ENCODE data around the gene RCAN2. TPM values are rescaled to one million over a fixed set of nuclear protein-coding genes. Genes with fewer than 3 reads are reported as not detected.

The RCAN2 gene
- total and polyA plus RNA-seq, 2 experiments from 2014 or later, result 6.0 to 9.3 TPM

DNA sequence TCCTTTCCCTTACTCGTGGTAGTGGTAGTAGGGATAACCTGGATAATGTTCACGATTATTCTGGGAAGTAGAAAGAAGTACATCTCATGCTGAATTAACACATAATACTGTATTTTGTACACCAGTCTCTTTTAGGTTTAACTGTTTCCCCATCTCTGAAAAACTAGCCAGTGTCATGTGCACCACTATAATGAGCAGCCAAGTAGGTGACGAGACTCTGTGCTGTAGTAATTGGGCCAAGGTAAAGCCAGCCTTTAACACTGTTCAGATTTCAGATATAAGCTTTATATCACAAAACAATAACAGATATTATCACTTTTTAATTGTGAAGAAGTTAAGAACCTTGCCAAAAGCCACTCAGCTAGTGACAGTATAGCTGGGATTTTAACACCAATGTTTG lies 219.5 kb downstream of the RCAN2 start:
- Histone ChIP-seq H3K27me3 (ENCODE audit: insufficient read depth) (no peaks in the 10 kb centered on the region), H4K20me1 (replicated peaks; ENCODE audit: insufficient read depth) (no peaks in the 10 kb centered on the region), H3K4me2 (no peak overlapping the region), H2AFZ (no peak overlapping the region), H3K4me3 (no peak overlapping the region), H3K9me2 (ENCODE audit: insufficient read depth) (no peaks in the 10 kb centered on the region), H3K36me3 (ENCODE audit: insufficient read depth) (no peaks in the 10 kb centered on the region), H3K4me1 (ENCODE audit: insufficient read depth) (no peaks in the 10 kb centered on the region), H3K27ac (ENCODE audit: low read depth) (no peak overlapping the region), H3F3A (replicated peaks; ENCODE audit: low read depth) (no peaks in the 10 kb centered on the region), H3K79me2 (replicated peaks; ENCODE audit: insufficient read depth) (no peaks in the 10 kb centered on the region)
- no peak for DNase-seq (ENCODE audit: low spot score)
- TF ChIP-seq, protein P1, sequence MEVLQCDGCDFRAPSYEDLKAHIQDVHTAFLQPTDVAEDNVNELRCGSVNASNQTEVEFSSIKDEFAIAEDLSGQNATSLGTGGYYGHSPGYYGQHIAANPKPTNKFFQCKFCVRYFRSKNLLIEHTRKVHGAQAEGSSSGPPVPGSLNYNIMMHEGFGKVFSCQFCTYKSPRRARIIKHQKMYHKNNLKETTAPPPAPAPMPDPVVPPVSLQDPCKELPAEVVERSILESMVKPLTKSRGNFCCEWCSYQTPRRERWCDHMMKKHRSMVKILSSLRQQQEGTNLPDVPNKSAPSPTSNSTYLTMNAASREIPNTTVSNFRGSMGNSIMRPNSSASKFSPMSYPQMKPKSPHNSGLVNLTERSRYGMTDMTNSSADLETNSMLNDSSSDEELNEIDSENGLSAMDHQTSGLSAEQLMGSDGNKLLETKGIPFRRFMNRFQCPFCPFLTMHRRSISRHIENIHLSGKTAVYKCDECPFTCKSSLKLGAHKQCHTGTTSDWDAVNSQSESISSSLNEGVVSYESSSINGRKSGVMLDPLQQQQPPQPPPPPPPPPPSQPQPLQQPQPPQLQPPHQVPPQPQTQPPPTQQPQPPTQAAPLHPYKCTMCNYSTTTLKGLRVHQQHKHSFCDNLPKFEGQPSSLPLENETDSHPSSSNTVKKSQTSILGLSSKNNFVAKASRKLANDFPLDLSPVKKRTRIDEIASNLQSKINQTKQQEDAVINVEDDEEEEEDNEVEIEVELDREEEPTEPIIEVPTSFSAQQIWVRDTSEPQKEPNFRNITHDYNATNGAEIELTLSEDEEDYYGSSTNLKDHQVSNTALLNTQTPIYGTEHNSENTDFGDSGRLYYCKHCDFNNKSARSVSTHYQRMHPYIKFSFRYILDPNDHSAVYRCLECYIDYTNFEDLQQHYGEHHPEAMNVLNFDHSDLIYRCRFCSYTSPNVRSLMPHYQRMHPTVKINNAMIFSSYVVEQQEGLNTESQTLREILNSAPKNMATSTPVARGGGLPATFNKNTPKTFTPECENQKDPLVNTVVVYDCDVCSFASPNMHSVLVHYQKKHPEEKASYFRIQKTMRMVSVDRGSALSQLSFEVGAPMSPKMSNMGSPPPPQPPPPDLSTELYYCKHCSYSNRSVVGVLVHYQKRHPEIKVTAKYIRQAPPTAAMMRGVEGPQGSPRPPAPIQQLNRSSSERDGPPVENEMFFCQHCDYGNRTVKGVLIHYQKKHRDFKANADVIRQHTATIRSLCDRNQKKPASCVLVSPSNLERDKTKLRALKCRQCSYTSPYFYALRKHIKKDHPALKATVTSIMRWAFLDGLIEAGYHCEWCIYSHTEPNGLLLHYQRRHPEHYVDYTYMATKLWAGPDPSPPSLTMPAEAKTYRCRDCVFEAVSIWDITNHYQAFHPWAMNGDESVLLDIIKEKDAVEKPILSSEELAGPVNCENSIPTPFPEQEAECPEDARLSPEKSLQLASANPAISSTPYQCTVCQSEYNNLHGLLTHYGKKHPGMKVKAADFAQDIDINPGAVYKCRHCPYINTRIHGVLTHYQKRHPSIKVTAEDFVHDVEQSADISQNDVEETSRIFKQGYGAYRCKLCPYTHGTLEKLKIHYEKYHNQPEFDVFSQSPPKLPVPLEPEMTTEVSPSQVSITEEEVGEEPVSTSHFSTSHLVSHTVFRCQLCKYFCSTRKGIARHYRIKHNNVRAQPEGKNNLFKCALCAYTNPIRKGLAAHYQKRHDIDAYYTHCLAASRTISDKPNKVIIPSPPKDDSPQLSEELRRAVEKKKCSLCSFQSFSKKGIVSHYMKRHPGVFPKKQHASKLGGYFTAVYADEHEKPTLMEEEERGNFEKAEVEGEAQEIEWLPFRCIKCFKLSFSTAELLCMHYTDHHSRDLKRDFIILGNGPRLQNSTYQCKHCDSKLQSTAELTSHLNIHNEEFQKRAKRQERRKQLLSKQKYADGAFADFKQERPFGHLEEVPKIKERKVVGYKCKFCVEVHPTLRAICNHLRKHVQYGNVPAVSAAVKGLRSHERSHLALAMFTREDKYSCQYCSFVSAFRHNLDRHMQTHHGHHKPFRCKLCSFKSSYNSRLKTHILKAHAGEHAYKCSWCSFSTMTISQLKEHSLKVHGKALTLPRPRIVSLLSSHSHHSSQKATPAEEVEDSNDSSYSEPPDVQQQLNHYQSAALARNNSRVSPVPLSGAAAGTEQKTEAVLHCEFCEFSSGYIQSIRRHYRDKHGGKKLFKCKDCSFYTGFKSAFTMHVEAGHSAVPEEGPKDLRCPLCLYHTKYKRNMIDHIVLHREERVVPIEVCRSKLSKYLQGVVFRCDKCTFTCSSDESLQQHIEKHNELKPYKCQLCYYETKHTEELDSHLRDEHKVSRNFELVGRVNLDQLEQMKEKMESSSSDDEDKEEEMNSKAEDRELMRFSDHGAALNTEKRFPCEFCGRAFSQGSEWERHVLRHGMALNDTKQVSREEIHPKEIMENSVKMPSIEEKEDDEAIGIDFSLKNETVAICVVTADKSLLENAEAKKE (CRISPR knock-in tag; IDR thresholded peaks at IDR 0.05), result no peak
- TF ChIP-seq EZH2 (IDR thresholded peaks at IDR 0.05; ENCODE audit: low read depth, unreplicated experiment) (no peak), STAT1 (IDR thresholded peaks at IDR 0.05; ENCODE audit: unreplicated experiment) (no peak), ZNF331 (CRISPR knock-in tag; IDR thresholded peaks at IDR 0.05; ENCODE audit: low read depth) (no peak), POLR2AphosphoS5 (IDR thresholded peaks at IDR 0.05; ENCODE audit: low read depth) (no peak), CREB1 (CRISPR knock-in tag; IDR thresholded peaks at IDR 0.05; ENCODE audit: low read depth) (no peak), ZNF114 (CRISPR knock-in tag; IDR thresholded peaks at IDR 0.05) (no peak), EZH2phosphoT487 (IDR thresholded peaks at IDR 0.05; ENCODE audit: unreplicated experiment) (no peak), NANOG (IDR thresholded peaks at IDR 0.05; ENCODE audit: borderline replicate concordance) (no peak), JUNB (IDR thresholded peaks at IDR 0.05; ENCODE audit: unreplicated experiment) (no peak), CTCF (conservative IDR thresholded peaks at IDR 0.05; ENCODE audit: low read depth in 2 of 2) (no peak), ETS1 (IDR thresholded peaks at IDR 0.05) (no peak)
- TF ChIP-seq, protein P2, sequence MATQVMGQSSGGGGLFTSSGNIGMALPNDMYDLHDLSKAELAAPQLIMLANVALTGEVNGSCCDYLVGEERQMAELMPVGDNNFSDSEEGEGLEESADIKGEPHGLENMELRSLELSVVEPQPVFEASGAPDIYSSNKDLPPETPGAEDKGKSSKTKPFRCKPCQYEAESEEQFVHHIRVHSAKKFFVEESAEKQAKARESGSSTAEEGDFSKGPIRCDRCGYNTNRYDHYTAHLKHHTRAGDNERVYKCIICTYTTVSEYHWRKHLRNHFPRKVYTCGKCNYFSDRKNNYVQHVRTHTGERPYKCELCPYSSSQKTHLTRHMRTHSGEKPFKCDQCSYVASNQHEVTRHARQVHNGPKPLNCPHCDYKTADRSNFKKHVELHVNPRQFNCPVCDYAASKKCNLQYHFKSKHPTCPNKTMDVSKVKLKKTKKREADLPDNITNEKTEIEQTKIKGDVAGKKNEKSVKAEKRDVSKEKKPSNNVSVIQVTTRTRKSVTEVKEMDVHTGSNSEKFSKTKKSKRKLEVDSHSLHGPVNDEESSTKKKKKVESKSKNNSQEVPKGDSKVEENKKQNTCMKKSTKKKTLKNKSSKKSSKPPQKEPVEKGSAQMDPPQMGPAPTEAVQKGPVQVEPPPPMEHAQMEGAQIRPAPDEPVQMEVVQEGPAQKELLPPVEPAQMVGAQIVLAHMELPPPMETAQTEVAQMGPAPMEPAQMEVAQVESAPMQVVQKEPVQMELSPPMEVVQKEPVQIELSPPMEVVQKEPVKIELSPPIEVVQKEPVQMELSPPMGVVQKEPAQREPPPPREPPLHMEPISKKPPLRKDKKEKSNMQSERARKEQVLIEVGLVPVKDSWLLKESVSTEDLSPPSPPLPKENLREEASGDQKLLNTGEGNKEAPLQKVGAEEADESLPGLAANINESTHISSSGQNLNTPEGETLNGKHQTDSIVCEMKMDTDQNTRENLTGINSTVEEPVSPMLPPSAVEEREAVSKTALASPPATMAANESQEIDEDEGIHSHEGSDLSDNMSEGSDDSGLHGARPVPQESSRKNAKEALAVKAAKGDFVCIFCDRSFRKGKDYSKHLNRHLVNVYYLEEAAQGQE (IDR thresholded peaks at IDR 0.05; ENCODE audit: unreplicated experiment), result no peak
- no peaks in the 10 kb centered on the region for H3K27me3 Mint-ChIP-seq (ENCODE audit: insufficient read depth, low read depth, poor library complexity)
- H3K36me3 Mint-ChIP-seq (ENCODE audit: low read depth), result no peaks in the 10 kb centered on the region
- H3K4me3 Mint-ChIP-seq, result no peak overlapping the region
- no peak overlapping the region for H3K27ac Mint-ChIP-seq
- no peaks in the 10 kb centered on the region for H3K9me3 Mint-ChIP-seq
- no peak for ATAC-seq
- no peaks in the 10 kb centered on the region for H3K4me1 Mint-ChIP-seq
